Mammary epithelial cell (primary cell): ENCODE results near the gene COPRS.

Experiments used
- CTCF ChIP-seq, 2 donors: IDR thresholded peaks in 1 of 2; conservative IDR thresholded peaks in 1 of 2; 2 replicates each; pipeline ENCODE4 v1.5.1; 2011 to 2012; ENCODE audit warnings: inconsistent platforms in 2 of 2, low read length in 2 of 2, mild to moderate bottlenecking in 2 of 2, control low read depth in 1 of 2, low read depth in 1 of 2; ENCODE audit not compliant: insufficient read depth in 1 of 2; ENCODE audit errors: extremely low read depth in 1 of 2
- EZH2 ChIP-seq: IDR thresholded peaks from 2 replicates; pipeline ENCODE4 v1.6.1; 2012; ENCODE audit warnings: low read length, inconsistent platforms, borderline replicate concordance

- TF ChIP-seq CTCF (conservative IDR thresholded peaks at IDR 0.05 in 1 of 2, IDR thresholded peaks at IDR 0.05 in 1 of 2; ENCODE audit: extremely low read depth in 1 of 2, insufficient read depth in 1 of 2, low read depth in 1 of 2, low read length in 2 of 2) (no peak), EZH2 (no peak)
Measured at GRCh38 chr17:31819578-31819977, 39.5 kb downstream of the COPRS start.
